NCI-H2107 treated with DMSO at 0.1 percent for 48 hours (cell line): ENCODE data around the gene TMEM196.
"Not testable (repeated sequence)": the region's sequence is repeated elsewhere in the genome, so short reads cannot be mapped to it uniquely, and the experiment has no call there.

ENCODE experiments used
- DNase-seq: peaks from one replicate; lab custom pipeline; 2025; ENCODE audit not compliant: unreplicated experiment; lab: John Stamatoyannopoulos, UW

Gene TMEM196

GRCh38 chr7:19708397-19709248, 64.8 kb downstream of the TMEM196 start, which contains the start of gene POLR1F:
Gene POLR1F (minus strand): TSS chr7:19709037. CDS start chr7:19709016, 21 bp downstream.
- peak; percentile 91 for DNase-seq

DNA sequence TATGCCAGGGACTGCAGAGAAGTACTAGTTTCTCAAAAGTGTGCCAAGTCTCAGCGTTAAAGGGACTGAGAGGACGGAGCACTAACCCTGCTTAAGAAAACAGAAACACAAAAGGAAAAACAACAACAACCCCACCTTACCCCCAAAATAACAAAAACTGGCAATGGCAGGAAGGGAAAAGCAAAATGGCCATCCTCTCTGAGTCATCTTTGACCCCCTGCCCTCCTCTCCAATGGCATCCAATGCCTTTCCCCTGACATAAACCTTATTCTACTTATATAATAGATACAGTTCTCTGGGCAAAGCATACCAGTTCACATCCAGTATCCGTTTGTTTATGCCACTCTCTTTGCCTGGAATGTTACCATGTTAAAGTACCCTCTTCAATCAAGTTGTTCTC, 66.2 kb downstream of the TMEM196 start:
- DNase-seq = no peak

DNA sequence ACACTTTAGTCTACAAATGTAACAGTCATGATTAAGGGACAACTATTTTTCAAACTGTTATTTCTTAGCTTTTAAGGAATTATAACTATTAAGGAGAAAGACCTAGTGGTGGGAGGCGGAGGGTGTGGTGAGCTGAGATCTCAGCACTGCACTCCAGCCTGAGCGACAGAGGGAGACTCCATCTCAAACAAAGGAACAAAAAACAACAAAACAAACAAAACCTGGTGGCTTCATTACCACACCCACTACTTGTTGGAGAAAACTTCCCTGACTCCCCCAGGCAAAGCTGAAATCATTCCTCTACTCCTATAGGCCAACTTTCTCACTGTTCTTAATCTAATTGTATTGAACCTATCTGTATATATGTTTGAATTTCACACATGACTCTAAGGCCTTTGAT, 67.8 kb downstream of the TMEM196 start:
- DNase-seq = no peak

- DNase-seq = no peak
Observed at GRCh38 chr7:19701471-19701870, 71.9 kb downstream of the TMEM196 start.

GRCh38 chr7:19700936-19701335, 72.5 kb downstream of the TMEM196 start:
- DNase-seq = no peak

GRCh38 chr7:19698331-19698730, 75.1 kb downstream of the TMEM196 start:
- DNase-seq = no peak

DNA sequence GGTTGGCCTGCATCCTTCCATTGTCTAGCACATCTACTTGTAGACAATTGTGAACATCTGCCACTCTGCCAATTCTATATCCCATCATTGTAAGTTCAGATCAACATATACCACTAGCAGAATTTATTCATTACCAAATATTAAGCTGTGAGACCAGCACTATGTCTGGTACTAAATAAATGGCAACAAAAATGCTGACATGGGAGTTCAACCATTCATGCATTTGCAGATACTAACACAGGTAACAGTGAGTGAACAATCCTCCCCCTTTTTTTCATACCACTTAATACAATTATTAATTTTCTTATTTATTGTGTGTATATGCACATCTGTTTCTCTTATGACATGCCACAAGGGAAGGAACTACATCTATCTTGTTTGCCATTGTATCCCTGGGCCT, 76.5 kb downstream of the TMEM196 start:
- DNase-seq = no peak

GRCh38 chr7:19692111-19692828, 81.1 kb downstream of the TMEM196 start:
- no peak for DNase-seq

GRCh38 chr7:19690736-19691135, 82.7 kb downstream of the TMEM196 start:
- DNase-seq = no peak

GRCh38 chr7:19689130-19689529, 84.3 kb downstream of the TMEM196 start:
- DNase-seq = not testable (repeated sequence)

- no peak for DNase-seq
Observed at GRCh38 chr7:19681596-19681995, 91.8 kb downstream of the TMEM196 start.

- no peak for DNase-seq
Observed at GRCh38 chr7:19677180-19677579, 96.2 kb downstream of the TMEM196 start.

- no peak for DNase-seq
Observed at GRCh38 chr7:19675816-19676215, 97.6 kb downstream of the TMEM196 start.

GRCh38 chr7:19674266-19674960, 99.0 kb downstream of the TMEM196 start:
- DNase-seq = no peak

- no peak for DNase-seq
Observed at GRCh38 chr7:19670806-19671205, 102.6 kb downstream of the TMEM196 start.
